ENCODE data around the gene GALNT17.

GRCh38 chr7:71574153-71574860 is 442.4 kb downstream of the GALNT17 start:
- no peak for TF ChIP-seq CTCF (IDR thresholded peaks at IDR 0.05)
- TF ChIP-seq POLR2A (IDR thresholded peaks at IDR 0.05): no peak

All from uterus (tissue), 2 donors.